ENCODE measurements around the gene PIK3R2.

PIK3R2 gene

GRCh38 chr19:18174983-18175382, 22.0 kb downstream of the PIK3R2 start:
- no peak overlapping the region for H3K4me3 ChIP-seq (ENCODE audit: low read depth, low read length)
- DNase-seq (ENCODE audit: low read depth), result no peak
- TF ChIP-seq CTCF (IDR thresholded peaks at IDR 0.05; ENCODE audit: low read depth, low read length), result no peak
- no peak for TF ChIP-seq POLR2A (IDR thresholded peaks at IDR 0.05; ENCODE audit: extremely low read depth, insufficient read length)
- no peak for TF ChIP-seq MYC (IDR thresholded peaks at IDR 0.05; ENCODE audit: low read depth, low read length)
- no peak for TF ChIP-seq MAX (IDR thresholded peaks at IDR 0.05; ENCODE audit: low read depth, low read length)

GRCh38 chr19:18176367-18177310, 23.7 kb downstream of the PIK3R2 start:
- no peak overlapping the region for H3K4me3 ChIP-seq (ENCODE audit: low read depth, low read length)
- TF ChIP-seq MYC (IDR thresholded peaks at IDR 0.05; ENCODE audit: low read depth, low read length) (no peak), CTCF (IDR thresholded peaks at IDR 0.05; ENCODE audit: low read depth, low read length) (no peak), POLR2A (IDR thresholded peaks at IDR 0.05; ENCODE audit: extremely low read depth, insufficient read length) (no peak), MAX (IDR thresholded peaks at IDR 0.05; ENCODE audit: low read depth, low read length) (no peak)
- DNase-seq (ENCODE audit: low read depth), result no peak

- TF ChIP-seq CTCF (IDR thresholded peaks at IDR 0.05; ENCODE audit: low read depth, low read length), result no peak
- no peak overlapping the region for H3K4me3 ChIP-seq (ENCODE audit: low read depth, low read length)
- DNase-seq (ENCODE audit: low read depth), result no peak
Observed at GRCh38 chr19:18179957-18180356, 27.0 kb downstream of the PIK3R2 start.

- no peak for DNase-seq (ENCODE audit: low read depth)
- TF ChIP-seq POLR2A (IDR thresholded peaks at IDR 0.05; ENCODE audit: extremely low read depth, insufficient read length) (no peak), MYC (IDR thresholded peaks at IDR 0.05; ENCODE audit: low read depth, low read length) (no peak), MAX (IDR thresholded peaks at IDR 0.05; ENCODE audit: low read depth, low read length) (no peak), CTCF (IDR thresholded peaks at IDR 0.05; ENCODE audit: low read depth, low read length) (no peak)
- no peak overlapping the region for H3K4me3 ChIP-seq (ENCODE audit: low read depth, low read length)
Observed at GRCh38 chr19:18183529-18183928, 30.6 kb downstream of the PIK3R2 start.

GRCh38 chr19:18185538-18185937, 32.6 kb downstream of the PIK3R2 start:
- H3K4me3 ChIP-seq (ENCODE audit: low read depth, low read length), result no peak overlapping the region
- no peak for DNase-seq (ENCODE audit: low read depth)
- TF ChIP-seq CTCF (IDR thresholded peaks at IDR 0.05; ENCODE audit: low read depth, low read length) (no peak), MAX (IDR thresholded peaks at IDR 0.05; ENCODE audit: low read depth, low read length) (no peak)

- no peak for DNase-seq (ENCODE audit: low read depth)
- TF ChIP-seq POLR2A (IDR thresholded peaks at IDR 0.05; ENCODE audit: extremely low read depth, insufficient read length), result no peak
- TF ChIP-seq MYC (IDR thresholded peaks at IDR 0.05; ENCODE audit: low read depth, low read length), result no peak
- TF ChIP-seq CTCF (IDR thresholded peaks at IDR 0.05; ENCODE audit: low read depth, low read length), result no peak
- TF ChIP-seq MAX (IDR thresholded peaks at IDR 0.05; ENCODE audit: low read depth, low read length), result no peak
- no peak overlapping the region for H3K4me3 ChIP-seq (ENCODE audit: low read depth, low read length)
Observed at GRCh38 chr19:18190278-18190677, 37.3 kb downstream of the PIK3R2 start.

Data from NB4 (cell line).